AG20443 (cell line): ENCODE data around the gene SNU13.
"Not testable (repeated sequence)": the region's sequence is repeated elsewhere in the genome, so short reads cannot be mapped to it uniquely, and the experiment has no call there.

Source experiments
- DNase-seq: peaks from one replicate; pipeline ENCODE4 v3.0.0; 2012; ENCODE audit warnings: low spot score, mixed read lengths

Gene SNU13

DNA sequence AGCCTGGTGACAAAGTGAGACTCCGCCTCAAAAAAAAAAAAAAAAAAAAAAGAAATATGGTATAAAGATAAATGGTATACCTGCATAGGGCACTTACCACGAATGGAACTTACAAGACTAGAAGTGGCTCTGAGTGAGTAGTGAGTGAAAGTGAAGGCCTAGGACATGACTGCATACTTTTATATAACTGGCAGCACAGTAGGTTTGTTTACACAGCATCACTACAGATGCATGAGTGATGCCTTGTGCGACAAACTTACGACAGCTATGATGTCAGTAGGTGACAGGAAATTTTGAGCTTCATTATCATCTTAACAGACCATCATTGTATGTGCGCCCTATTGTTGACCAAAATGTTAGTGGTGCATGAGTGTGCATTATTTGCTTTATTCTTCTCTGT is 49.9 kb downstream of the SNU13 start:
- no peak for DNase-seq

DNA sequence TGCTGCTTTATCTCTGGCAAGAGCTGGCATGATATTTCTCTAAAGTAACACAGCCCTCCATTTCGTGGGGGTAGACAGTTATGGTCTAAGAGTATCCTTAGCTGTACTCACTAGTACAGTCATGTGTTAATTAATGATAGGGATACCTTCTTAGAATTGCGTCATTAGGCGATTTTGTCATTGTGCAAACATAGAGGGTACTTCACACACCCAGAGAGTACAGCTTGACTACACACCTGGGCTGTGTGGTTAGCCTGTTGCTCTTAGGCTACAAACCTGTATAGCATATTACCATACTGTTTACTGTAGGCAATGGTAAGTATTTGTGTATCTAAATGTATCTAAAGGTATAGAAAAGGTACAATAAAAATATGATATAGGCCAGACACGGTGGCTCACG is 50.5 kb downstream of the SNU13 start:
- DNase-seq: no peak

DNA sequence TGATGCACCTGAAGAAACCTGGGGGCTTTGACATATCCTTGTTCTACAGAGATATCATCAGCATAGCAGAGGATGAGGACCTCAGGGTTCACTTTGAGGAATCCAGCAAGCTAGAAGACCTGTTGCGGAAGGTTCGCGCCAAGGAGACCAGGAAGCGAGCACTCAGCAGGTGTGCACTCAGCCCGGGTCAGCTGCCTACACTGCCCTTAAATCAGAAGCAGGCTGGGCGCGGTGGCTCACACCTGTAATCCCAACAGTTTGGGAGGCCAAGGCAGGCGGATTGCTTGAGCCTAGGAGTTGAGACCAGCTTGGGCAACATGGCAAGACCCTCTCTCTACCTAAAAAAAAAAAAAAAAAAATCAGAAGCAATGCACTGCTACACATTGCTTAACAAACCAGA is 51.0 kb downstream of the SNU13 start:
- not testable (repeated sequence) for DNase-seq

DNA sequence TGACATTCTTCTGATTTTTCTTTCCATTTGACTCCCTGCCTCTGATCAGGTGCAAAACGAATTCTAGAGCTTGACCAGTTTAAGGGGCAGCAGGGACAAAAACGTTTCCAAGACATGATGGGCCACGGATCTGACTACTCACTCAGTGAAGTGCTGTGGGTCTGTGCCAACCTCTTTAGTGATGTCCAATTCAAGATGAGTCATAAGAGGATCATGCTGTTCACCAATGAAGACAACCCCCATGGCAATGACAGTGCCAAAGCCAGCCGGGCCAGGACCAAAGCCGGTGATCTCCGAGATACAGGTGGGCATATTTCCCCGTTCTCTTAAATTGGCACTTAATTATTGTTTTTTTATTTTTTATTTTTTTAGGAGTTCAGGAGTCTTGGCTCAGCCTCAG is 52.2 kb downstream of the SNU13 start:
- peak; percentile 33 for DNase-seq

DNA sequence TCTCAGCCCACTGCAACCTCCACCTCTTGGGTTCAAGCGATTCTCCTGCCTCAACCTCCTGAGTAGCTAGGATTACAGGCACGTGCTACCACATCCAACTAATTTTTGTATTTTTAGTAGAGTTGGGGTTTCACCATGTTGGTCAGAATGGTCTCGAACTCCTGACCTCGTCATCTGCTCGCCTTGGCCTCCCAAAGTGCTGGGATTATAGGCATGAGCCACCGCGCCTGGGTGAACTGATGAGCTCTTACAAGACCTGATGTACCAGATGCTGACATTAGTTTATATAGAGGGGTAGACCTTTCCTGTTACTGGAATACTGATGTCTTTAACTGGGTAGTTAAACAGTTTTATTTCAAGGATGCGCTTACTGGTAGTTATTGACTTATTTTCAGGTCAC is 54.1 kb downstream of the SNU13 start:
- DNase-seq: not testable (repeated sequence)

DNA sequence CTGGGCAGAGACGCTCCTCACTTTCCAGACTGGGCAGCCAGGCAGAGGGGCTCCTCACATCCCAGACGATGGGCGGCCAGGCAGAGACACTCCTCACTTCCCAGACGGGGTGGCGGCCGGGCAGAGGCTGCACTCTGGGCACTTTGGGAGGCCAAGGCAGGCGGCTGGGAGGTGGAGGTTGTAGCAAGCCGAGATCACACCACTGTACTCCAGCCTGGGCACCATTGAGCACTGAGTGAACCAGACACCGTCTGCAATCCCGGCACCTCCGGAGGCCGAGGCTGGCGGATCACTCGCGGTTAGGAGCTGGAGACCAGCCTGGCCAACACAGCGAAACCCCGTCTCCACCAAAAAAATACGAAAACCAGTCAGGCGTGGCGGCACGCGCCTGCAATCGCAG is 57.1 kb downstream of the SNU13 start:
- DNase-seq: not testable (repeated sequence)

DNA sequence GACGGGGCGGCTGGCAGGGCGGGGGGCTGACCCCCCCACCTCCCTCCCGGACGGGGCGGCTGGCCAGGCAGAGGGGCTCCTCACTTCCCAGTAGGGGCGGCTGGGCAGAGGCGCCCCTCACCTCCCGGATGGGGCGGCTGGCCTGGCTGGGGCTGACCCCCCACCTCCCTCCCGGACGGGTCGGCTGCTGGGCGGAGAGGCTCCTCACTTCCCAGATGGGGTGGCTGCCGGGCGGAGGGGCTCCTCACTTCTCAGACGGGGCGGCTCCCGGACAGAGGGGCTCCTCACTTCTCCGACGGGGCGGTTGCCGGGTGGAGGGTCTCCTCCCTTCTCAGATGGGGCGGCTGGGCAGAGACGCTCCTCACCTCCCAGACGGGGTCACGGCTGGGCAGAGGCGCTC is 57.6 kb downstream of the SNU13 start:
- DNase-seq: not testable (repeated sequence)

DNA sequence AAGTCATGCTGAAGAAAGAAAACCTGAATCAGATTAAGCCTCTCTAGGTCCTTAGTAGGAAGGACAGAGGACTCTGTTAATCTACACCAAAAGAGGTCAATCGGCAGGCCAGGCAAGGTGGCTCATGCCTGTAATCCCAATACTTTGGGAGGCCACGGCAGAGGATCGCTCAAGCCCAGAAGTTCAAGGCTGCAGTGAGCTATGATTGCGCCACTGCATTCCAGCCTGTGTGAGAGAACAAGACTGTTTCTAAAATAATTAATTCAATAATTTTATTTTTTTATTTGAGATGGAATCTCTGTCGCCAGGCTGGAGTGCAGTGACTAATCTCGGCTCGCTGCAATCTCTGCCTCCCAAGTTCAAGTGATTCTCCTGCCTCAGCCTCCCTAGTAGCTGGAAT is 63.1 kb downstream of the SNU13 start:
- no peak for DNase-seq
